ENCODE data around the gene ARL3.

Gene ARL3

GRCh38 chr10:102658802-102659201, 55.4 kb downstream of the ARL3 start:
- Histone ChIP-seq H3K27ac (ENCODE audit: low read depth, low read length) (no peak overlapping the region), H3K4me2 (ENCODE audit: low read length) (no peak overlapping the region), H3K23ac (ENCODE audit: low read length) (no peak overlapping the region), H2BK5ac (ENCODE audit: low read depth, low read length, poor library complexity) (no peak overlapping the region), H2BK120ac (ENCODE audit: insufficient read depth, low read length, poor library complexity) (no peak overlapping the region), H3K79me1 (ENCODE audit: low read length) (no peaks in the 10 kb centered on the region), H4K8ac (ENCODE audit: low read depth, low read length) (no peak overlapping the region), H2AFZ (ENCODE audit: insufficient read depth, low read length, poor library complexity) (no peak overlapping the region), H4K12ac (ENCODE audit: low read depth, low read length) (no peak overlapping the region), H3K9ac (ENCODE audit: low read length) (no peak overlapping the region), H2AK5ac (ENCODE audit: low read length) (no peak overlapping the region), H3K27me3 (ENCODE audit: insufficient read depth, low read length) (no peaks in the 10 kb centered on the region), H3K18ac (ENCODE audit: low read length) (no peak overlapping the region), H3K36me3 (ENCODE audit: control insufficient read depth in 1 of 2, insufficient read depth in 2 of 2, low read length in 2 of 2) (peaks cover 39 to 42% of the 10 kb centered on the region in 2 experiments), H3K4me3 (ENCODE audit: low read depth, low read length) (no peak overlapping the region), H3K4me1 (ENCODE audit: control insufficient read depth in 1 of 2, insufficient read depth in 2 of 2, low read length in 2 of 2) (no peaks in the 10 kb centered on the region), H3K14ac (ENCODE audit: low read length) (no peak overlapping the region), H4K91ac (ENCODE audit: low read depth, low read length) (no peak overlapping the region), H2BK12ac (ENCODE audit: low read length) (no peak overlapping the region), H3K79me2 (ENCODE audit: control insufficient read depth, insufficient read depth, low read length, poor library complexity) (no peaks in the 10 kb centered on the region), H3K9me3 (ENCODE audit: insufficient read depth, low read depth, low read length) (peaks cover 2% of the 10 kb centered on the region), H3K4ac (ENCODE audit: low read depth, low read length) (no peak overlapping the region)
- no CpG with 5 or more reads among the region's 5 CpGs for WGBS (ENCODE audit: extremely low coverage, insufficient coverage, insufficient read length)
- DNase-seq: no peak

- no peak overlapping the region for H3K18ac ChIP-seq (ENCODE audit: low read length)
- H3K4me3 ChIP-seq (ENCODE audit: low read depth, low read length): no peak overlapping the region
- H4K12ac ChIP-seq (ENCODE audit: low read depth, low read length): no peak overlapping the region
- no peak overlapping the region for H2BK5ac ChIP-seq (ENCODE audit: low read depth, low read length, poor library complexity)
- H2AFZ ChIP-seq (ENCODE audit: insufficient read depth, low read length, poor library complexity): no peak overlapping the region
- no peak overlapping the region for H3K23ac ChIP-seq (ENCODE audit: low read length)
- no peak overlapping the region for H3K27ac ChIP-seq (ENCODE audit: low read depth, low read length)
- H2BK120ac ChIP-seq (ENCODE audit: insufficient read depth, low read length, poor library complexity): no peak overlapping the region
- no peaks in the 10 kb centered on the region for H3K27me3 ChIP-seq (ENCODE audit: insufficient read depth, low read length)
- H2AK5ac ChIP-seq (ENCODE audit: low read length): no peak overlapping the region
- no peak overlapping the region for H3K14ac ChIP-seq (ENCODE audit: low read length)
- H3K79me2 ChIP-seq (ENCODE audit: control insufficient read depth, insufficient read depth, low read length, poor library complexity): no peaks in the 10 kb centered on the region
- H2BK12ac ChIP-seq (ENCODE audit: low read length): no peak overlapping the region
- H3K4ac ChIP-seq (ENCODE audit: low read depth, low read length): no peak overlapping the region
- no peak overlapping the region for H4K91ac ChIP-seq (ENCODE audit: low read depth, low read length)
- no peak overlapping the region for H3K9ac ChIP-seq (ENCODE audit: low read length)
- WGBS (ENCODE audit: extremely low coverage, insufficient coverage, insufficient read length): no CpG with 5 or more reads among the region's 13 CpGs
- peaks cover 44 to 48% of the 10 kb centered on the region in 2 experiments for H3K36me3 ChIP-seq (ENCODE audit: control insufficient read depth in 1 of 2, insufficient read depth in 2 of 2, low read length in 2 of 2)
- H3K4me1 ChIP-seq (ENCODE audit: control insufficient read depth in 1 of 2, insufficient read depth in 2 of 2, low read length in 2 of 2): no peaks in the 10 kb centered on the region
- peaks cover 2% of the 10 kb centered on the region for H3K9me3 ChIP-seq (ENCODE audit: insufficient read depth, low read depth, low read length)
- no peak for DNase-seq
- H4K8ac ChIP-seq (ENCODE audit: low read depth, low read length): no peak overlapping the region
- no peak overlapping the region for H3K4me2 ChIP-seq (ENCODE audit: low read length)
- no peaks in the 10 kb centered on the region for H3K79me1 ChIP-seq (ENCODE audit: low read length)
These were observed 56.0 kb downstream of the ARL3 start for GRCh38 chr10:102657984-102658724.

- Histone ChIP-seq H4K12ac (ENCODE audit: low read depth, low read length) (no peak overlapping the region), H3K27me3 (ENCODE audit: insufficient read depth, low read length) (no peaks in the 10 kb centered on the region), H3K4me3 (ENCODE audit: low read depth, low read length) (no peak overlapping the region), H3K9ac (ENCODE audit: low read length) (no peak overlapping the region), H4K8ac (ENCODE audit: low read depth, low read length) (no peak overlapping the region), H3K4ac (ENCODE audit: low read depth, low read length) (no peak overlapping the region), H2BK5ac (ENCODE audit: low read depth, low read length, poor library complexity) (no peak overlapping the region), H3K4me2 (ENCODE audit: low read length) (no peak overlapping the region), H3K9me3 (ENCODE audit: insufficient read depth, low read depth, low read length) (peaks cover 2% of the 10 kb centered on the region), H2AK5ac (ENCODE audit: low read length) (no peak overlapping the region), H3K79me2 (ENCODE audit: control insufficient read depth, insufficient read depth, low read length, poor library complexity) (no peaks in the 10 kb centered on the region), H3K4me1 (ENCODE audit: control insufficient read depth in 1 of 2, insufficient read depth in 2 of 2, low read length in 2 of 2) (no peaks in the 10 kb centered on the region), H4K91ac (ENCODE audit: low read depth, low read length) (no peak overlapping the region), H2BK12ac (ENCODE audit: low read length) (no peak overlapping the region), H3K27ac (ENCODE audit: low read depth, low read length) (no peak overlapping the region), H3K36me3 (ENCODE audit: control insufficient read depth in 1 of 2, insufficient read depth in 2 of 2, low read length in 2 of 2) (peaks cover 46 to 50% of the 10 kb centered on the region in 2 experiments), H3K23ac (ENCODE audit: low read length) (no peak overlapping the region), H2BK120ac (ENCODE audit: insufficient read depth, low read length, poor library complexity) (no peak overlapping the region), H3K79me1 (ENCODE audit: low read length) (no peaks in the 10 kb centered on the region), H3K18ac (ENCODE audit: low read length) (no peak overlapping the region), H3K14ac (ENCODE audit: low read length) (no peak overlapping the region), H2AFZ (ENCODE audit: insufficient read depth, low read length, poor library complexity) (no peak overlapping the region)
- no peak for DNase-seq
- no CpG with 5 or more reads among the region's 11 CpGs for WGBS (ENCODE audit: extremely low coverage, insufficient coverage, insufficient read length)
These were observed 56.7 kb downstream of the ARL3 start for GRCh38 chr10:102657451-102657850.

- no peak overlapping the region for H4K8ac ChIP-seq (ENCODE audit: low read depth, low read length)
- H2AK5ac ChIP-seq (ENCODE audit: low read length): no peak overlapping the region
- H3K36me3 ChIP-seq (ENCODE audit: control insufficient read depth in 1 of 2, insufficient read depth in 2 of 2, low read length in 2 of 2): peaks cover 49 to 54% of the 10 kb centered on the region in 2 experiments
- H2BK120ac ChIP-seq (ENCODE audit: insufficient read depth, low read length, poor library complexity): no peak overlapping the region
- H3K27ac ChIP-seq (ENCODE audit: low read depth, low read length): no peak overlapping the region
- no peak for DNase-seq
- H3K4me3 ChIP-seq (ENCODE audit: low read depth, low read length): no peak overlapping the region
- H4K91ac ChIP-seq (ENCODE audit: low read depth, low read length): no peak overlapping the region
- H3K9me3 ChIP-seq (ENCODE audit: insufficient read depth, low read depth, low read length): peaks cover 2% of the 10 kb centered on the region
- H3K4me2 ChIP-seq (ENCODE audit: low read length): no peak overlapping the region
- no peaks in the 10 kb centered on the region for H3K4me1 ChIP-seq (ENCODE audit: control insufficient read depth in 1 of 2, insufficient read depth in 2 of 2, low read length in 2 of 2)
- no peak overlapping the region for H2BK5ac ChIP-seq (ENCODE audit: low read depth, low read length, poor library complexity)
- H3K79me1 ChIP-seq (ENCODE audit: low read length): no peaks in the 10 kb centered on the region
- no peak overlapping the region for H2AFZ ChIP-seq (ENCODE audit: insufficient read depth, low read length, poor library complexity)
- peaks cover under 1% of the 10 kb centered on the region for H3K79me2 ChIP-seq (ENCODE audit: control insufficient read depth, insufficient read depth, low read length, poor library complexity)
- H3K4ac ChIP-seq (ENCODE audit: low read depth, low read length): no peak overlapping the region
- no peak overlapping the region for H4K12ac ChIP-seq (ENCODE audit: low read depth, low read length)
- H2BK12ac ChIP-seq (ENCODE audit: low read length): no peak overlapping the region
- WGBS (ENCODE audit: extremely low coverage, insufficient coverage, insufficient read length): no CpG with 5 or more reads among the region's 42 CpGs
- H3K18ac ChIP-seq (ENCODE audit: low read length): no peak overlapping the region
- no peak overlapping the region for H3K23ac ChIP-seq (ENCODE audit: low read length)
- no peak overlapping the region for H3K14ac ChIP-seq (ENCODE audit: low read length)
- H3K27me3 ChIP-seq (ENCODE audit: insufficient read depth, low read length): no peaks in the 10 kb centered on the region
- no peak overlapping the region for H3K9ac ChIP-seq (ENCODE audit: low read length)
These were observed 57.3 kb downstream of the ARL3 start for GRCh38 chr10:102656791-102657371.

Data from trophoblast cell (in vitro differentiated cells and primary cell).